Glutamatergic neuron (in vitro differentiated cells): ENCODE measurements around the gene KCND1. TPM values are rescaled to one million over a fixed set of nuclear protein-coding genes. Genes with fewer than 3 reads are reported as not detected.

Source experiments
- DNase-seq: peaks from one replicate; pipeline ENCODE4 v3.0.0; 2022
- H3K27ac Mint-ChIP-seq: one replicate; pipeline ENCODE4 v1.8.0; 2020; ENCODE audit warnings: mild to moderate bottlenecking, mixed read lengths, inconsistent platforms; ENCODE audit not compliant: unreplicated experiment
- H3K27me3 Mint-ChIP-seq: one replicate; pipeline ENCODE4 v1.8.0; 2020; ENCODE audit warnings: mild to moderate bottlenecking, moderate library complexity, mixed read lengths, inconsistent platforms; ENCODE audit not compliant: unreplicated experiment
- H3K36me3 Mint-ChIP-seq: one replicate; pipeline ENCODE4 v1.8.0; 2020; ENCODE audit warnings: mild to moderate bottlenecking, mixed read lengths, inconsistent platforms; ENCODE audit not compliant: unreplicated experiment
- H3K4me1 Mint-ChIP-seq: one replicate; pipeline ENCODE4 v1.8.0; 2020; ENCODE audit warnings: mild to moderate bottlenecking, low read depth, mixed read lengths, inconsistent platforms; ENCODE audit not compliant: unreplicated experiment
- H3K4me3 Mint-ChIP-seq: one replicate; pipeline ENCODE4 v1.8.0; 2020; ENCODE audit warnings: mild to moderate bottlenecking, mixed read lengths, inconsistent platforms; ENCODE audit not compliant: unreplicated experiment
- H3K9me3 Mint-ChIP-seq: one replicate; pipeline ENCODE4 v1.8.0; 2020; ENCODE audit warnings: mild to moderate bottlenecking, moderate library complexity, mixed read lengths, inconsistent platforms; ENCODE audit not compliant: unreplicated experiment
- total RNA-seq: library from RNA; stranded (reverse); fragmentation: NEBNext Ultra II Directional; extraction: Animal tissue kit (Norgen Biotek cat#: 25700); gene quantifications from one replicate; pipeline ENCODE4 v1.2.1, GENCODE V29; 2021; ENCODE audit not compliant: unreplicated experiment
- TF ChIP-seq, protein P1 (sequence below): fragments of 200-600 bp; sonication (generic); IDR thresholded peaks from one replicate; pipeline ENCODE4 v1.5.0; 2021; ENCODE audit not compliant: partially characterized antibody, unreplicated experiment

Gene KCND1
- total RNA-seq, 1 donor from 2014 or later, result 7.2 TPM

- Mint-ChIP-seq H3K9me3 (no peaks in the 10 kb centered on the region), H3K4me1 (peaks cover 11% of the 10 kb centered on the region), H3K27ac (no peak overlapping the region), H3K36me3 (no peaks in the 10 kb centered on the region), H3K27me3 (no peaks in the 10 kb centered on the region), H3K4me3 (no peak overlapping the region)
- TF ChIP-seq, protein P1, sequence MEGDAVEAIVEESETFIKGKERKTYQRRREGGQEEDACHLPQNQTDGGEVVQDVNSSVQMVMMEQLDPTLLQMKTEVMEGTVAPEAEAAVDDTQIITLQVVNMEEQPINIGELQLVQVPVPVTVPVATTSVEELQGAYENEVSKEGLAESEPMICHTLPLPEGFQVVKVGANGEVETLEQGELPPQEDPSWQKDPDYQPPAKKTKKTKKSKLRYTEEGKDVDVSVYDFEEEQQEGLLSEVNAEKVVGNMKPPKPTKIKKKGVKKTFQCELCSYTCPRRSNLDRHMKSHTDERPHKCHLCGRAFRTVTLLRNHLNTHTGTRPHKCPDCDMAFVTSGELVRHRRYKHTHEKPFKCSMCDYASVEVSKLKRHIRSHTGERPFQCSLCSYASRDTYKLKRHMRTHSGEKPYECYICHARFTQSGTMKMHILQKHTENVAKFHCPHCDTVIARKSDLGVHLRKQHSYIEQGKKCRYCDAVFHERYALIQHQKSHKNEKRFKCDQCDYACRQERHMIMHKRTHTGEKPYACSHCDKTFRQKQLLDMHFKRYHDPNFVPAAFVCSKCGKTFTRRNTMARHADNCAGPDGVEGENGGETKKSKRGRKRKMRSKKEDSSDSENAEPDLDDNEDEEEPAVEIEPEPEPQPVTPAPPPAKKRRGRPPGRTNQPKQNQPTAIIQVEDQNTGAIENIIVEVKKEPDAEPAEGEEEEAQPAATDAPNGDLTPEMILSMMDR, result no peak
- DNase-seq, result no peak
These were observed 31.2 kb downstream of the KCND1 start for GRCh38 chrX:48940404-48940955.

GRCh38 chrX:48939524-48940228, 32.0 kb downstream of the KCND1 start:
- H3K27ac Mint-ChIP-seq, result no peak overlapping the region
- TF ChIP-seq, protein P1, result no peak
- H3K4me3 Mint-ChIP-seq, result no peak overlapping the region
- H3K36me3 Mint-ChIP-seq, result no peaks in the 10 kb centered on the region
- H3K27me3 Mint-ChIP-seq, result no peaks in the 10 kb centered on the region
- no peak for DNase-seq
- H3K4me1 Mint-ChIP-seq, result peaks cover 11% of the 10 kb centered on the region
- H3K9me3 Mint-ChIP-seq, result no peaks in the 10 kb centered on the region

DNA sequence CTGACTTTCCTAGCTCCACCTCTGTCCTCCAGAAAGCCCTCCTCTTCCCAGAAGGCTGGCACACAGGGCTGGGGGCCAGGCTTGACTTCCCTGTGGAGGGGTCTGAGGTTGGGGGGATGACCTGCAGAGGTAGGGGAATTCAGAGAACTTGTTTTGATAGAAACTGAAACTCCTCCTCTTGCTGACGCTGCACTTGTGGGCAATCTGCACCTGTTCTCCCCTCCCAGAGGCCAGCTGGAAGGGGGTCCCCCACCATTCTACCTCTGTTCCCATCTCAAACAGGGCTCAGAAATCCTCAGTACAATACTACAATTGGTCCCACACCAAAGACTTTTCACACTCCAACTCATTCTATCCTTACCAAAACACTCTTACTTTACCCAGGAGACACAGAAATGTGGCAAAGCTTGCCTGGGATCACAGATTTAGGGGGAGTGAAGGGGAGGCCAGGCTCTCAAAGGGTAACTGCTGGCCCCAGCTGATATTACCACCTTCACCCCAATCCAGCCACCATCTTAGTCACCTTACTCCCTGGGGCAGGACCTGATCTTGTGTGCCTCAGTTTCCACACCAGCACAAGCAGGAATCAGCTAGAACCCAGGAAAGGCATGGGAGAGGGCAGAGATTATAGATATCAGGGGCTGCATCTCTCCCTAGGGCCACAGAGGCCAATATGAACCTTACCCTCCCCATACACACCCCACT, 32.8 kb downstream of the KCND1 start:
- peaks cover 11% of the 10 kb centered on the region for H3K4me1 Mint-ChIP-seq
- H3K4me3 Mint-ChIP-seq, result no peak overlapping the region
- no peaks in the 10 kb centered on the region for H3K9me3 Mint-ChIP-seq
- no peak overlapping the region for H3K27ac Mint-ChIP-seq
- H3K27me3 Mint-ChIP-seq, result no peaks in the 10 kb centered on the region
- no peak for DNase-seq
- no peaks in the 10 kb centered on the region for H3K36me3 Mint-ChIP-seq
- TF ChIP-seq, protein P1, result no peak

- Mint-ChIP-seq H3K27ac (peak overlapping the region; percentile 43), H3K36me3 (no peaks in the 10 kb centered on the region), H3K27me3 (peaks cover 1% of the 10 kb centered on the region), H3K4me1 (peaks cover 10% of the 10 kb centered on the region), H3K4me3 (peak overlapping the region; percentile 51), H3K9me3 (no peaks in the 10 kb centered on the region)
- TF ChIP-seq, protein P1, result no peak
- DNase-seq, result no peak
These were observed 34.4 kb downstream of the KCND1 start for GRCh38 chrX:48937054-48937907.
